Ascending aorta (tissue), 2 donors: ENCODE measurements around the gene ATOSA. TPM values are rescaled to one million over a fixed set of nuclear protein-coding genes. Genes with fewer than 3 reads are reported as not detected.

Experiments used
- DNase-seq, 2 donors: peaks; one replicate each; pipeline ENCODE4 v3.0.0-alpha.2; 2019; ENCODE audit warnings: low spot score in 2 of 2
- H3K27ac ChIP-seq, 2 donors: fragments of 200-600 bp; sonication (generic); one replicate each; pipeline ENCODE4 v1.5.1; 2016 to 2017; ENCODE audit warnings: mild to moderate bottlenecking in 1 of 2
- H3K27me3 ChIP-seq: fragments of 200-600 bp; sonication (generic); one replicate; pipeline ENCODE4 v1.5.1; 2017
- H3K36me3 ChIP-seq, 2 donors: fragments of 200-600 bp; sonication (generic); one replicate each; pipeline ENCODE4 v1.5.1; 2016
- H3K4me1 ChIP-seq, 2 donors: fragments of 200-600 bp; sonication (generic); one replicate each; pipeline ENCODE4 v1.5.1; 2016 to 2017; ENCODE audit warnings: mild to moderate bottlenecking in 1 of 2
- H3K4me3 ChIP-seq, 2 donors: fragments of 200-600 bp; sonication (generic); one replicate each; pipeline ENCODE4 v1.5.1; 2016 to 2017; ENCODE audit warnings: mild to moderate bottlenecking in 1 of 2
- H3K9me3 ChIP-seq, 2 donors: fragments of 200-600 bp; sonication (generic); one replicate each; pipeline ENCODE4 v1.5.1; 2016
- intact Hi-C: fragments of 100-400 bp; cut with DNase I; formaldehyde crosslinking; loops from one replicate; pipeline ENCODE4 v1.15.1; 2023
- total RNA-seq: library from RNA; depleted of rRNA; stranded (reverse); fragments of >200 nt; gene quantifications from one replicate; pipeline ENCODE4 v1.1.0, GENCODE V29; 2016
- TF ChIP-seq, protein P1 (sequence below), 3 experiments: fragments of 200-600 bp in 2 of 3; fragments of 450-650 bp in 1 of 3; sonication (generic) in 2 of 3; IDR thresholded peaks; one replicate each; pipeline ENCODE4 v1.5.1; 2016 to 2019; ENCODE audit warnings: antibody characterized with exemption in 3 of 3, mild to moderate bottlenecking in 1 of 3, moderate library complexity in 1 of 3

Gene ATOSA
- total RNA-seq, 1 donor from 2014 or later = 29.9 TPM

GRCh38 chr15:52661909-52662308, 17.3 kb downstream of the ATOSA start:
- peaks cover 3 to 14% of the 10 kb centered on the region in 2 donors for H3K4me1 ChIP-seq
- peaks cover 18 to 26% of the 10 kb centered on the region in 2 donors for H3K36me3 ChIP-seq
- TF ChIP-seq, protein P1, sequence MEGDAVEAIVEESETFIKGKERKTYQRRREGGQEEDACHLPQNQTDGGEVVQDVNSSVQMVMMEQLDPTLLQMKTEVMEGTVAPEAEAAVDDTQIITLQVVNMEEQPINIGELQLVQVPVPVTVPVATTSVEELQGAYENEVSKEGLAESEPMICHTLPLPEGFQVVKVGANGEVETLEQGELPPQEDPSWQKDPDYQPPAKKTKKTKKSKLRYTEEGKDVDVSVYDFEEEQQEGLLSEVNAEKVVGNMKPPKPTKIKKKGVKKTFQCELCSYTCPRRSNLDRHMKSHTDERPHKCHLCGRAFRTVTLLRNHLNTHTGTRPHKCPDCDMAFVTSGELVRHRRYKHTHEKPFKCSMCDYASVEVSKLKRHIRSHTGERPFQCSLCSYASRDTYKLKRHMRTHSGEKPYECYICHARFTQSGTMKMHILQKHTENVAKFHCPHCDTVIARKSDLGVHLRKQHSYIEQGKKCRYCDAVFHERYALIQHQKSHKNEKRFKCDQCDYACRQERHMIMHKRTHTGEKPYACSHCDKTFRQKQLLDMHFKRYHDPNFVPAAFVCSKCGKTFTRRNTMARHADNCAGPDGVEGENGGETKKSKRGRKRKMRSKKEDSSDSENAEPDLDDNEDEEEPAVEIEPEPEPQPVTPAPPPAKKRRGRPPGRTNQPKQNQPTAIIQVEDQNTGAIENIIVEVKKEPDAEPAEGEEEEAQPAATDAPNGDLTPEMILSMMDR (IDR thresholded peaks at IDR 0.05) = no peak

DNA sequence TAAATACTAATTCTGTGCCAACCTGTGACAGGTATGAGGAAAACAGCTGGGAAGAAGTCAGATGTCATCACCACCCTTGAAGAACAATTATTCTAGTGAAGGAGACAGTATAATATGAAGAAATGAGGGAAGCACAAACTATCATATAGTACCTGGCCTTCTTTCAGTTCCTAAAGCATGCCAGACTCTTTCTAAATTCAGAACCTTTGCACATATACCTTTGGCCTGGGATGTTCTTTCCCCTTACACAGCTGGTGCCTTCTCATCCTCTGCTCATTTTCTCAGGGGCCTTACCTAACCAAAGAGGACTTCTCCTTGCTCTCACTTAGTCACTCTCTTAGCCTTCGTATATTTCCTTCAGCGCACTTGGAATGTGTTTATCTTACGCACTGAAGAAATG, 19.0 kb downstream of the ATOSA start:
- peaks cover 13 to 14% of the 10 kb centered on the region in 2 donors for H3K36me3 ChIP-seq
- no peaks in the 10 kb centered on the region for H3K9me3 ChIP-seq
- no peak overlapping the region for H3K4me3 ChIP-seq
- no peaks in the 10 kb centered on the region for H3K27me3 ChIP-seq
- peaks cover 4 to 20% of the 10 kb centered on the region in 2 donors for H3K4me1 ChIP-seq
- TF ChIP-seq, protein P1 (IDR thresholded peaks at IDR 0.05) = no peak
- DNase-seq = no peak
- no peak overlapping the region for H3K27ac ChIP-seq
- intact Hi-C loops = no loop called here

More at GRCh38 chr15:52661909-52662308, 17.3 kb downstream of the ATOSA start:
- H3K4me3 ChIP-seq = no peak overlapping the region
- no peaks in the 10 kb centered on the region for H3K27me3 ChIP-seq
- H3K9me3 ChIP-seq = no peaks in the 10 kb centered on the region
- intact Hi-C loops = no loop called here
- no peak overlapping the region for H3K27ac ChIP-seq
- no peak for DNase-seq

DNA sequence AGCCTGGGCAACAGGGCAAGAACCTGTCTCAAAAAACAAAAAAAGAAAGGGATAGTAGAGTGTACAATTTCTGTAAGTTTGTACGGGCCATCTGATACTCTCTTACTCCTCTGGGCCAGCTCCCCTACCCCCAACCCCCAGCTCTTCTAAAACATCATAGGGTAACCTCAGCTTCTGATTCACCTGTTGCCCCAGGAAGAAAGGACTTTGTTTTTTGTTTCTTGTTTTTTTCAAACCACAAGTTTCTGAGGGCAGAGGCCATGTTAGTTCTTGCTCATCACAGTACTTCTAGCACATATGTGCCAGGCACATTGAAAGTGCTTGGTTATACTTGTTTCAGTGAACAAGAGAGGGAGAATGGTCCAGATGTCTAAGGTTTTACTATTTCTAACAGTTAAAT, 20.2 kb downstream of the ATOSA start:
- Histone ChIP-seq H3K36me3 (peaks cover 2 to 14% of the 10 kb centered on the region in 2 donors), H3K4me1 (peaks cover 4 to 20% of the 10 kb centered on the region in 2 donors), H3K4me3 (no peak overlapping the region), H3K9me3 (no peaks in the 10 kb centered on the region), H3K27me3 (no peaks in the 10 kb centered on the region), H3K27ac (peak overlapping the region in 1 of 2 donors; percentile 30)
- intact Hi-C loops = no loop called here
- DNase-seq = no peak
- TF ChIP-seq, protein P1 (IDR thresholded peaks at IDR 0.05) = no peak

DNA sequence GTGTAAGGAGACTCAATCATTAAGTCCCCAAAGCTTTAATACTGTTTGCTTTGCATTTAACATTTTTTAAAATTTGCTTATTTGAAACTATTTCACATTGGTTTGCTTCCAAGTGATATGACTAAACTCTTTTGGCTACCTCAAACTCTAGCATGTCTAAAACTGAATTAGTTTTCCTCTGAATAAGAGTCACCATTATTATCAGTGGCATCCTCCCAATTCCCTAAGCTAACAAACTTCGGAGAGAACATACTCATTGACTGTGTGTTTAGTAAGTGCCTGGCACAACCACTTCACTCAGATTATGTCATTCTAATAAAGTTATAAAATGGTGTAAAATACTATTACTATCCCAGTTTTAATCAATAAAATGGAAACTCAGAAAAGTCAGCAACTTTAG, 21.9 kb downstream of the ATOSA start:
- H3K4me1 ChIP-seq = peaks cover 6 to 30% of the 10 kb centered on the region in 2 donors
- TF ChIP-seq, protein P1 (IDR thresholded peaks at IDR 0.05) = no peak

DNA sequence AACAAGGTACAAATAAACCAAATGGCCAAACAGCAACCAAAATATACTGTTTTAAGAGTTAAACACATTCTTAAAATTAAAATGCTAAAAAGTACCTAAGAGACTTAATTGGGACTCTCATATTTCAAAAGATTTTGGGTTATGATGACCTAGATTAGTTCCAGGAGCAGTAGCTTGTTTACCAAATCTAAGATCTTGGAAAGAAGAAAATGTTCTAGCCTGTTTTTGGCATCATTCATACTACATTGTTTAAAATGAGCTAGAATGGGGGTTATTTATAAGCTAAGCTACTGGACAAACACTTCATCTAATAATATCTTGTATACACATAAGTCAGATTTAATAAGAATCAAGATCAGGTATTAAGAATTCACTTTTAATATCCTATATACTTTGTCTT, 22.8 kb downstream of the ATOSA start:
- TF ChIP-seq, protein P1 (IDR thresholded peaks at IDR 0.05) = no peak
- Histone ChIP-seq H3K27ac (peak overlapping the region; percentile 19 to 59), H3K9me3 (no peaks in the 10 kb centered on the region), H3K4me3 (no peak overlapping the region), H3K27me3 (no peaks in the 10 kb centered on the region), H3K4me1 (peaks cover 6 to 31% of the 10 kb centered on the region in 2 donors), H3K36me3 (peaks cover 2 to 14% of the 10 kb centered on the region in 2 donors)
- no peak for DNase-seq
- intact Hi-C loops = no loop called here

More for the DNA sequence above, 21.9 kb downstream of the ATOSA start:
- no peaks in the 10 kb centered on the region for H3K9me3 ChIP-seq
- intact Hi-C loops = no loop called here
- DNase-seq = no peak
- peaks cover 2 to 14% of the 10 kb centered on the region in 2 donors for H3K36me3 ChIP-seq
- H3K27me3 ChIP-seq = no peaks in the 10 kb centered on the region
- peak overlapping the region; percentile 33 to 61 for H3K27ac ChIP-seq
- no peak overlapping the region for H3K4me3 ChIP-seq
